HG03575 (cell line): ENCODE measurements around the gene HSCB.
"Not testable (repeated sequence)": the region's sequence is repeated elsewhere in the genome, so short reads cannot be mapped to it uniquely, and the experiment has no call there.

Experiments
- ATAC-seq: cut with Tn5 transposase; IDR thresholded peaks from one replicate; pipeline ENCODE4 v1.9.1; 2021; ENCODE audit not compliant: unreplicated experiment, insufficient number of reproducible peaks, low FRiP score; ENCODE audit errors: extremely low read depth

HSCB gene

GRCh38 chr22:28736301-28737155 lies 5.3 kb upstream of the HSCB start:
- no peak for ATAC-seq

- no peak for ATAC-seq
These were observed 4.1 kb upstream of the HSCB start for GRCh38 chr22:28737701-28738100.

GRCh38 chr22:28738876-28739275 lies 3.0 kb upstream of the HSCB start:
- ATAC-seq: not testable (repeated sequence)

GRCh38 chr22:28741200-28741784 lies 547 bp upstream of the HSCB start:
- ATAC-seq: no peak

GRCh38 chr22:28742562-28742962 lies 723 bp downstream of the HSCB start:
- no peak for ATAC-seq

- ATAC-seq: no peak
These were observed 2.0 kb downstream of the HSCB start for GRCh38 chr22:28743852-28744251.

GRCh38 chr22:28750471-28750881 lies 8.6 kb downstream of the HSCB start:
- ATAC-seq: no peak

GRCh38 chr22:28754512-28754911 lies 12.7 kb downstream of the HSCB start:
- ATAC-seq: not testable (repeated sequence)

GRCh38 chr22:28759861-28760560 lies 18.2 kb downstream of the HSCB start:
- ATAC-seq: no peak

- ATAC-seq: no peak
These were observed 19.6 kb downstream of the HSCB start for GRCh38 chr22:28761449-28761755.

- not testable (repeated sequence) for ATAC-seq
These were observed 20.2 kb downstream of the HSCB start for GRCh38 chr22:28762000-28762399.

GRCh38 chr22:28766628-28767027 lies 24.8 kb downstream of the HSCB start:
- ATAC-seq: no peak

GRCh38 chr22:28768701-28769393 lies 27.0 kb downstream of the HSCB start:
- no peak for ATAC-seq

GRCh38 chr22:28769394-28770085 lies 27.7 kb downstream of the HSCB start:
- ATAC-seq: no peak

- ATAC-seq: no peak
These were observed 29.5 kb downstream of the HSCB start for GRCh38 chr22:28771195-28771791.

GRCh38 chr22:28772633-28773460 lies 31.0 kb downstream of the HSCB start, which contains the start of gene CCDC117:
Gene CCDC117, plus strand, starts transcription at chr22:28772695. Its CDS starts 155 bp downstream, at chr22:28772850.
- no peak for ATAC-seq

- no peak for ATAC-seq
These were observed 31.6 kb downstream of the HSCB start for GRCh38 chr22:28773461-28773867.

- ATAC-seq: no peak
These were observed 32.5 kb downstream of the HSCB start for GRCh38 chr22:28774378-28774777.
